Measurements from ENCODE around the gene PHYKPL.

PHYKPL gene

DNA sequence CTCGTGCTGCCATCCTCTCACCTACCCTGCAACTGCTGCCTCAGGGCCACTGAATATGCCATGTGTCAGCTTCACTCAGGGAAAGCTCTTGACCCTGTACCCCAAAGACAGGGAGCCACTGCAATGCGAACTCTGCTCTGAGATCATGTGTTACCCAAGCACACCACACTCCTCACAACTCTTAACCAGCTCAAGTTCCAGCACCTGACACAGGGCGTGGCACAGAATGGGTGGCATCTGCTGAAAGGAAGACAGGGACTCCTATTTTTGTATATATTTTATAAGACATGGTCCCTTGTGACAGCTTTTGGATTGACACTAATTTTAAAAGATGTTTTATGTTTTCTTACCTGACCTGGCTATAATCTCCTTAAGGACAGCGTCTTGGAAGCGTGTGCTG lies 10.7 kb downstream of the PHYKPL start:
- no peak for DNase-seq

DNA sequence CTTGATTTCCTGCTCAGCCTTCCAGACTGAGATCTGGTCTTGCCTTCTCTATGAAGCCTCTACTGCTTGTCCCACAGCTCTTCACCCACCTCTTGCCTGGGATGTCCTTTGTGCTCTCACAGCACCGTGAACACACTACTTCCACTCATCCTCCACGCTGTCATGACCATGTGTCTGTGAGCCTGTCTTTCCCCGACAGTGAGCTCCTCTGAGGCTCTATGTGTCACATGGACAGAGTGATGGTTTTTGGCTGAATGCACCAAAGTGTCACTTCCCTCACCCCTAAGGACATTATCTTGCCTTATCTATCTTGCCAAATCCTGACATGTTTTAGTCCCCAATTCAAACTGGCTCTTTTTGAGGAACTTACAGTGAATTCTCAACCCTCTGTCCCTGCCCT lies 11.3 kb downstream of the PHYKPL start:
- DNase-seq, result no peak

DNA sequence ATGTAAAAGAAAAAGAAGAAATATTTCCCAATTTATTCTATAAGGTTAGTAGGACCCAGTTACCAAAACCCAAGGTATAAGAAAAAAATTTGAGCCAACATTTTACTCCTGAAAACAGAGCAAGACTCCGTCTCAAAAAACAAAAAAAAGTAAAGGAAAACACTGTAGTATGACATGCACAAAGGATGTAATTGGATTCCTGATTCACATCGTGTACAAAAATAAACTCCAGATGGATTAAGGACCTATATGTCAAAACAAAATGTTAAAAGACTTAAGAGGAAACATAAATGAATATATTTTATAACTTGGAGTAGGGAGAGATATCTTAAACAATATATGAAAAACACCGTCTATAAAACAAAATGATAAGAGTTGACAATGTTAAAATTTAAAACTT lies 13.8 kb downstream of the PHYKPL start:
- no peak for DNase-seq

DNA sequence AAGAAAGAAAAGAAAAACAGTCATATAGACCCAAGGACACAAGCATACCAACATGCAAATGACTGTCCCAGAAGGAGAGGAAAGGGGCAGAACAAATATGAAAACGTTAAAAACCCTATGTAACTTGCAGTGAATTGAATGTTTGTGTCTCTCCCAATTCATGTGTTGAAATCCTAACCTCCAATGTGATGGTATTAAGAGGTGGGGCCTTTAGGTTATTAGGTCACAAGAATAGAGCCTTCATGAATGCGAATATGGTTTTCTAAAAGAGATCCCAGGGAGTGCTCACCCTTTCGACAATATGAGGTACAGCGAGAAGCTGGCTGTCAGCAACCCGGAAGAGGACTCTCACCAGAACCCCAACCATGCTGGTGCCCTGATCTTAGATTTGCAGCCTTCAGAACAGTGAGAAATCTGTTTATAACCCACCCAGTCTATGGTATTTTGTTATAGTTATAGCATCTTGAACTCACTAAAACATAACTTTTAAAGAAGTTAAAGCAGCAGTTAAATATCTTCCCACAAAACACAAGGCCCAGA lies 14.3 kb downstream of the PHYKPL start:
- no peak for DNase-seq

DNA sequence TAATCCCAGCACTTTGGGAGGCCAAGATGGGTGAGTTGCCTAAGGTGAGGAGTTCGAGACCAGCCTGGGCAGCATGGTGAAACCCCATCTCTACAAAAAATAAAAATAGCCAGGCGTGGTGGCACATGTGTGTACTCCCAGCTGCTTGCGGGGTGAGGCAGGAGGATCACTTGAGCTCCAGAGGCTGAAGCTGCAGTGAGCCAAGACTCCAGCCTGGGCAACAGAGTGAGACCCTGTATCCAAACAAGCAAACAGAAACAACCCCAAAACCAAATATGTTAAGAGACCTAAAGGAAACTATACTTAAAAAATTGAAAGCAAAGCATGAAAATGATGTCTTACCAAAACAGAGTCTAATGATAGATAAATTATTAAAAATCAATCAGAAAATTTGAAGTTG lies 15.8 kb downstream of the PHYKPL start:
- no peak for DNase-seq

DNA sequence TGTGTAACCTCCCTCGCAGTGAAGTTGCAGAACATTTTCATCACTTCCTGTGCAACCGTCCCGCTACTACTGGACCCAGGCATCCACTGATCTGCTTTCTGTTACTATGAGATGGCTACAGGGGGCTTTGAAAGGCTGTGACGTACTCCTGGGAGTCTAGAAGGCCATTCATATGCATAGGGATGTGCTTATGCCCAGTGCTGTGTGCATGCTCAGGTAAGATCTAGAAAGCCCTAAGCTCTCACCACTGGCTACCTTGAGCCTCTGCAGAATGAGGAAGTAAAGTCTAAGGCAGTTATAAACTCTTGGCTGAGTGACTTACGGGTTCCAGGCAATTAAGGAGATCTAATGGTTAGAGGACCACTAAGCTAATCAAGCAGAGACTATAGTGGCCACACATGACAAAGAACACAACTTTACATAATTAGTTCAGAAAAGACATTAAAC lies 16.5 kb downstream of the PHYKPL start:
- no peak for DNase-seq

DNA sequence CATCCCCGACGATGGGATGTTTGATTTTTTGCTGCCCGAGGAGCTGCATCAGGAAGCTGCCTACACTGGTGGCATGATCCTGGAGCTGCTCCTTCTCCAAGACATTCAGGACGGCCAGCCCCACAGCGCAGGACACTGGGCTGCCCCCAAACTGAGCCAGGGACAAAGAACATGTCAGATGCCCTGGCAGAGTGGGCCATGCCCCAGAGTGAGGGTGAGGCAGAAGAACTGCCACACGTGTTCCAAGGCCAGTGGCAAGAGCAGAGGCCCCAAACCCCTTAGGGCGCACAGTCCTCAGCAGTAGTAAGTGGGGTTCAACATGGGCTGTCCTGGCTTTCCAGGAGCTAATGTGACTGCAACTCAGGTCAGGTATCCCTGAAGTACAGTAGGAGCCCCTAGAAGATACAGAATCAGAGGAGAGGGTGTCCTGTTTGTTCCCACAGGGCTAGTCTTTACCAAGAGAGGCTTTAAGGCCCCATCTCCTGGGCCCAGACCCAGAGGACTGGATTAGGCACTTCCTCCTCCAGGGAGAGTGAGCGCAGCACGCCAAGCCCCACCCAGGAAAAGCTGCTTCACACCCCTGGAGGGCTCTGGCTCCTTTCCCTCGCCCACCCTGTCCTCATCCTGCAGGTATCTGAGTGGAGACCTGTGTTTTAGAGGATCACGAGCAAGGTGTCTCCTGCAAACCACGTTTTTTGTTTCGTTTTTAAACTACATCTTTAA lies 17.2 kb downstream of the PHYKPL start:
- DNase-seq, result no peak

DNA sequence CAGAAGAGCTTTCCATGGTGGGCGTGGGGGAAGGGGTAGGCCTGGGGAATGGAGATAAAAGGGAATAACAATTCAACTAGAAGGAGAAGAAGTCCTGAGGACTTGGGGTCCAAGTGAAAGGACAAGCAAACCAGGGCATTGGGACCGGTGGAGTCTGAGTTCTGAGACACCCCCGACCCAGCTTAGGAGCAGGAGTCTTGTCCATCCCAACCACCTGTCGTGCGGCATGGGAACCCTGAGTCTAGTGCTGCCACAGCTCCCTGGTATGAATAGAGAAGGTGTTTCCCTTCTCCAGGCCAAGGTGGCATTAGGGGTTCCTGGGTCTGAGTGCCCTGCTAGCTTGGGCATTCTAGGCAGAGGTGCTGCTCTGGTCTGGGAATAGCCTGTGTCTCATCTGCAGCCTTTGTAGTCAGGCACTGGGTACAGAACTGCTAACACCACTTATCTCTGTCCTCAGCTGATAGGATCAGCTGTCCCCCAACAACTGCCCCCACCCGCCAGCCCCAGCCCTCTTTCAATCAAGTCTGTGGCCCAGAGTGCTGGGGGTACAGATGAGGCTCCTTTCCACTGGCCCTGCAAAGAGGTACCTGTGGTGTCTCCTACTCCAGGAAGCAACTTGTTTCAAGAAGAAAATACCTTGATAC lies 18.3 kb downstream of the PHYKPL start:
- DNase-seq, result no peak

DNA sequence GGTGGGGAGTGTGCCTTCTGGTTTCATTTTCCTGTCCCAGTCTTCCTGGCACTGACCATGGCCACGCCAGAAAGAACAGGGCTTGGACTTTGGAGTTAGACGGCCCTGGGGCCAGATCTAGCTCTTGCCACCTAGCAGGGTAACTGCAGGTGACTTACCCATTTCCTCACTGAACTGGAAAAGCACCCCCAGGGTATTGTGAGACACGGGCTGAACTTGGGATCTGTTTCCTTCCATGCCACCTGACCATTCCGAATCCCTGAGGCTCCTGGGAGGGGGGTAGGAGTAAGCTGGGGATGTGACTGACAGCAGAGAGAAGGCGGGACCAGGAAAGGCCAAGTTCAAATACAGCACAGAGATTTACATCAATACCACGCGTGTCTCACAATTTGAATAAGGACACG lies 18.9 kb downstream of the PHYKPL start:
- DNase-seq, result no peak

DNA sequence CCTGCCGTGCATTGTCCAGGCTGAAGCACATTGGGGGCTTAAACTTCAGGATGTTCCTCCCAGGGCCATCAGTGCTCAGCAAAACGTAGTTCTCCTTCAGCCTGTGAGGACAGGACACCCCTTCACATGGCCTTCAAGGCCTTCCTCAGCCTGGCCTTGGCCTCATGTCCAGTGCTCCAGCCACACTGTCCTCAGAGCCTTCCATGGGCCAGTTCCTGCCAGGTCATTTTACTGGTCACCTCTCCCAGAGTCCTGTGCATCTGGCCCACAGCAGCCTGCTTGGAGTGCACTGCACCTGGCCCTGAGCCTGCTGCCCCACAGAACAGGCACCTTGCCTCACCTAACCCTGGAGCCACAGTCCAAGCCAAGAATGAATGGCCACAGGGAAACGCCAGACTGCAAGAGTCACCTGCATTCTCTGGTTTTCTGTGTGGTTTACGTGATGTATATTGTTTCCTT lies 19.6 kb downstream of the PHYKPL start:
- no peak for DNase-seq

DNA sequence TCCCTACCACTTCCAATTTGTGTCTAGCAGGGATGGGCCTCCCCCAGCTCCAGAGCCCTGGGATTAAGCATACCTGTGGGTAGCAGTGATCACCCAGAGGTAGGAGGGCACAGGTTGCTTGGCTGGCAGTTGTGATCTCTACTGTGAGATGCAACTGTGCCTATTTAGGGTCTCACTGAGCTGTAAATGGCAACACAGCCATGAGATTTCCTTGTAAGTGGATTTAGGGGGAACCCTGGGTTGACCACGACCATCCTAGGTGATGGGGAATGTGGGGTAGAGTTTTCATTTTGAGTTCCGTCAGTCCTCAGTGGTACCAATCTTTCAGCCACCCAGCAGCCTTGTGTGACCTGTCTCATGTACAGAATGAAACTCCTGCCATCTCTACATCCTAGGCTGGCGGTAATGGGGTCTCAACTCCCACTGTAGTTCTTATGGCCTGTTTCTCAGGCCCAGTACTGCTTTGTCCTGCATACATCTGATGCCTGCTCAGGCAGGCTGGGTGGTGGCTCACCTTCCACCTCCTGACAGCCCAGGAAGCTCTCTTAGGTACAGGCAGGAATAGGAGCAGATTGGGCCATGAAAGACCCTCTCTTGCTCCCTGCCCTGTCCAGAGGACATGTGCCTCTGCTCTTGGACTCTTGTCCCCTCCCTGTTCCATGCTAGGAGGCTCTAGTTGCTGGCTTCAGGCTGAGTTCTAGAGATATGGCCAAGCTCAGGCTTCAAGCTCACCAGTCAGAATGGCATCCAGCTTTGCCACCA lies 20.2 kb downstream of the PHYKPL start:
- DNase-seq, result no peak

DNA sequence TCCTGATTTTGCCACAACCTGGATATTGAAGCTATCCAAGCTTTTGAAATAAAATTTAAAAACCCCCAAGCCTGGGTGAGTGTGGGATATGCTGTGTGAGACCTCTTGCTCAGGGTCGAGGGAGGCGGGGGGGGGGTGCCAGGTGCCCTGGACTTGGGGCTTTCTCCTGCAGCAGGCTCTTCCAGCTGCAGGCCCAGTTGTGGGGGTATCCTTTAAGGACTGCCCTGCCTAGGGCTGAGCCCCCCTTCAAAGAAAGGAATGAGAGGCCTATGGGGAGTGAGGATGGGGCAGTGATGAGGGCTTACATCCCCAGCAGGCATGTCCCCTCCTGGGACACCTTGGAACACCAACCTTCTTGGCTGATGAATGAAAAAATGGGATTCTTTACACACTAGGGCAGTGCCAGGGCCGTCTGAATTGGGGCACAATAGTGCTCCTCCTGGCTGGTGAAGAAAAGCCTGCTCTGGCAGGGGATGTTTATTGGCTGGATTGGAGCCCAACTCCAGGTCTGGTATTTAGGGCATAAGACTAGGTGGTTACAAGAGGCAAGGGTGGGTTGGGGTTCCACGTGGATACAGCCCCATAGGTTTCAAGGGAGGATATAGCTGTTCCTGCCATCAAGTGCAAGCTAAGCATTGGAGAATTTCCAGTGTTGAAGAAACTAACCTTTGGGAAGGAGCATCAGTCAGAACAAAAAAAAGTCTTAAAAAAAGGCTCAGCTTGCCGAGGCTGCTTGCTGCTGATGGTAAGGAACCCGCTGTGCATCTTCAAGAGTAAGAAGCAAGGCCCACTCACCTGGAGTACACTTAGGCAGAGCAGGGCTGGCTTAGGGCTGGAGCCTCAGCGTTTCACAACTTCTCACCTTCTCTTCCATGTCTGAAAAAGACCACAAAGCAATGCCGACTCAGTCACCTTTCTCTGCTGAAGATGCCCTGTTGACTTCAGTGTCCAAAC lies 21.2 kb downstream of the PHYKPL start:
- DNase-seq, result no peak

DNA sequence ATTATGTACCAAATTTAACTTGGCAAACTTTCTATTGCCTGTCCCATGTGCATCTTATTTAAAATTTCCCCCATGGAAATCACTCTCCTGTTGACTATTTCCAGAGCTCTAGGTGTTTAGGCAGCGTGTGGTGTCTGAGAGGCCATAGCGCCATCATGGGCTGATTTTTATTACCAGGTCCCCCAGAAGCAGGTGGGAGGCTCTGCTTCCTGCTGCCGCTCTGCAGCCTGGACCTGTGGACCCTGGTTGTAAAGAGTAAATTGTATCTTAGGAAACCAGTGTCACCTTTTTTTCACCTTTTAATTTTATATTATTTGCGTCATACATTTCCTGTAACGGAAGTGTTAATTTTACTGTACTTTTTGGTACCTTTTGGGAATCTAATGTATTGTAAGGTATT lies 21.9 kb downstream of the PHYKPL start:
- DNase-seq, result no peak

DNA sequence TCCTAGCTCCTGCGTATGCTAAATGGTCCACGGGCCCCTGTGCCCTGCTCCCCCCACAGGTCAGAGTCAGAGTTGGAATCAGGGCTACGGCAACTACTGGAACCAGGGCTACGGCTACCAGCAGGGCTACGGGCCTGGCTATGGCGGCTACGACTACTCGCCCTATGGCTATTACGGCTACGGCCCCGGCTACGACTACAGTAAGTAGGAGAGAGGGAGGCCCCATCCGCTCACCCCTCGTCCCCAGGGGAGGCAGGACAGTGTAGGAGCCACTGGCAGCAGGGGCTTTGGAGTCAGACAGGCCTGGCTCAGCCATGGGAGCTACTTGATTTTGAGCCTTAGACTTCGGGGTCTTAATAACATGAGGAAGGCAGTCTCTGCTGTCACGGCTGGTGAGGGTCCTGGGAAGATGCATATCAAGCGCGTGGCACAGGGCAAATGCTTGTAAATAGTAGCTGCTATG lies 22.5 kb downstream of the PHYKPL start:
- DNase-seq, result no peak

DNA sequence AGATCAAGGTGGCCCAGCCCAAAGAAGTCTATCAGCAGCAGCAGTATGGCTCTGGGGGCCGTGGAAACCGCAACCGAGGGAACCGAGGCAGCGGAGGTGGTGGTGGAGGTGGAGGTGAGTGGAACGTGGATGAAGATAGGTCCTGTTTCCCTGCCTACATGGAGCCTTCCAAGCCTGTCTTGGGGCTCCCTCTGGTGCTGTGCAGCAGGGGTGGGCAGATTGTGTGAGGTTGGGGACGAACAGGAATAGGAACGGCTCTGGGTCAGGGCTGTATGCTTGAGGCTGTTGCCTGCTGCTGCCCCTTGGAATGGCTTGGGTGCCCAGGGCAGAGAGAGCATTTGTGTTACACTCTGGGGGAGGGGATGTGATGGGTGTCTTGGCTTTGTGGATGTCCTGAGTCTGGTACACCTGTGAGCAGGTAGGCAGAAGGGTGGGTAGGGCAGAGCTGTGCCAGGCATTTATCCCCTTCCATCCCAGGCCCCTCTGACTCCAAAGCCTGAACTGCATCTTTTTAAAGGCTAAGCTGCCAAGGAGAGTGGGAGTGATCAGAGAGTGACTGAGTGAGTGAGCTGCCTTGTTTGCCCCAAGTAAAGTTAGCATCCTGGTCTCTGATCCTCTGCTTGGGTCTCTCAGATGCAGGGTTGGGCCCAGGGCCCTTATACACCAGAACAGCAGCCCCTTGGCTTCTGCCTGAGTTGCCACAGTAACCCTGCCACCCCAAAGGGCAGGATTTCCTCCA lies 23.1 kb downstream of the PHYKPL start:
- DNase-seq, result no peak

DNA sequence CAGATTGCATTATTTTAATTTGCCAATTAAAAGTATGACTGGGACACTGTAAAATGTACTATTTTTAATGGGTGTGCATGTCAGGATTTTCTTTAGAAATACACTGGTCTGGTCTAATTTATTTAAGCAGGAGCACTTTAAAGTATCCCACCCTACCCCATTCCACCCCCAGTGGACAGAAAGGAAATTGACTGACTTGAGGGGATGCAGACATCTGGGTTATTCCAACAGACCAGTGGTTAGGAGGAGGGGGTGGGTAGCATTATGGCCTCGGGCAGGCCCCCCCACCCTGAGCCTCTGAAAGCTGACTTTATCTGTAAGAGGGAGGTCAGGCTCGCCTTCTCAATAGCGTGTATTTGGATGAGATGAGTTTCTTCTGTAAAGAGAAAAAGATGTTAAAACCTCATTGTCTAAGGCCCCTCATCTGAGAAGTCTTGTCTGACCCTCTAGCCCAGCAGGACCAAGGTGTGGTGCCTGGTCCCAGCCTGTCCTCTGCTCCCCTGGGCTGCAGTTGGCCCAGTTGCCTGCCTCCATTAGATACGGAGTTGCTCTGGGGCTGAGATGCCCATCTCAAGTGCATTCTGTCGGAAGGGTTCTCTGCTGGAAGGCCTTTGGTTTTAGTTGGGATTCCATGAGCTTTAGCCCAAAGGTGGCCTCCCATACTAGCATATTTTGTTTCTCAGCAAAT lies 23.9 kb downstream of the PHYKPL start:
- no peak for DNase-seq

DNA sequence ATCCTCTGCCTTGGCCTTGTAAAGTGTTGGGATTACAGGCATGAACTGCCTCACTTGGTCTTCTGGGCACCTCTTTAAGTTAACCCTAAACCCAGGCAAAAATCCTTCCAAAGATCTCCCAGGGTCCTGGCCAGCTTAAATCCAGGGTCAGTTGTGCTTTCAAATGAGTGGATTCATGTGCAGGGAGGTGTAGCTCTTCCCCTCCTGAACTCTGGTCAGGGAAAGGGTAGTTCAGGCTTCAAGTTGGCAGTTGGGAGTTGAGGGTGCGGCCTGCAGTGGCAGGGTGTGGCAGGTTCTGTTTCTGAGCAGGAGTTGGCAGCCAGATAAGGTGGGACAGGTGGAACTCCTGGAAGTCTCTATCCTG lies 24.7 kb downstream of the PHYKPL start:
- no peak for DNase-seq

DNA sequence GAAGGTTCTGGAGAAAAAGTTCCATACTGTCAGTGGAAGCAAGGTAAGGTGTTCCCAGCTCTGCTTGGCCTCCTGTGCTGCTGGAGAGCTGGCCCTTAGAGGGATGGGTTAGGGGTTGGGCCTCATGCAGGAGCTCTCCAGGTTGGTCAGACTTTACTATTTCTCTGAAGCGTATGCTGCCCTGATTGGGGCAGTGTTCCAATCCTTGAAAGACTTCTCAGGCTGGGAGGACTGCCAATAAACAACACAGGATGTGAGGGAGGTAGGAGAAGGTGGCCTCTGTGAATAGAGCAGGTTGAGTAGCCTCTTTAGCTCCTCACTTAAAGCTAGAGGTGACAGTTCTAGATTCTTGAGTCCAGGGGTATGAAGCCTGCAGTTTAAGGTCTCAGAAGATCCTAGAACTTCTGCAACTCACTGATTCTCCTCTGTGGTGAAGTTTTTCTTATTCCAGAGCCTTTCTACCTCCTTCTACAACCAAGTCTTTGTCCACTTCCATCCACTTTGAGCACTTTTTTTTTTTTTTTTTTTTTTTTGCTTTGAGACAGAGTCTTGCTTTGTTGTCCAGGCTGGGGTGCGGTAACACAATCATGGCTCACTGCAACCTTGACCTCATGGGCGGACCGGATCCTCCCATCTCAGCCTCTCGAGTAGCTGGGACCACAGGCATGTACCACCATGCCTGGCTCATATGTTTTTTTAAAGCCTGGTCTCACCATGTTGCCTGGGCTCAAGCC lies 25.3 kb downstream of the PHYKPL start:
- DNase-seq, result no peak

DNA sequence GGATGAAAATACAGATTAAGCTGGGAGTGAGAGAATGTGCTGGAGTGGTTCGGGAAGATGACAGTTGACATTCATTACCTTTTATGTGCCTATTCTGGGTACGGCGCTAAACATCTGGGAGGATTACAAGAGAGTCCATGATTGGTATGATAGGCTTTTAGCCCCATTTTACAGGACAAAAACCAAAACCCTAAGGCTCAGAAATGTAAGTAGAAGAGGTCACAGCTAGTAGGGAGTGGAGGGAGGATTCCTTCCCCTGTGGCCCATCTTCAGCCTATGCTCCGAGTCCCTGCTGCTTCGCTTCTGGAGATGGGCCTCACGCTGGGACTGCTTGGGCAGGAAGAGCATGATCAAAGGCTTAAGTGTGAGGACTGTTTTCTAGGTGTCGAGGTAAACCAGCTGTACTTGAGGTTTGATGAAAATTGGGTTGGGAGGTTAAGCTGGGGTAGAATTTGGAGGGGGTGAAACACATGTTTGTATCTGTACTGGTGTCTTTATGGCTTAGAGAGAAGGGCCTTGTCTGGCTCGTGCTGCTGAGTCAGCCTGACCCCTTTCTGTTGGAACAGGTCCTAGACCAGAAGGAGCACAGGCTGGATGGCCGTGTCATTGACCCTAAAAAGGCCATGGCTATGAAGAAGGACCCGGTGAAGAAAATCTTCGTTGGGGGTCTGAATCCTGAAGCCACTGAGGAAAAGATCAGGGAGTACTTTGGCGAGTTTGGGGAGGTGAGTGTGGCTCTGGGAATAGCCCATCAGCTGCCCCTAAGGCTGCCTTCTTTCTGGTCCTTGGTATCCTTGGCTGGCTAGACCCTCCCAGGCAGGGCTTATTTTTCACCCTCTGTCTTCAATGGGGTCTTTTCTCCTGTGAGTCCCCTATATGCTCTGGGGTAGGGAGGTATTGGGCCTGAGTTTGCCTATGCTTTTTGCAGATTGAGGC lies 26.2 kb downstream of the PHYKPL start:
- DNase-seq, result no peak
